C4-2B (cell line): ENCODE measurements around the gene CA12.
A peak's percentile ranks its signal among the peaks of the same experiment; 100 is the strongest.

Experiments
- H3K27ac ChIP-seq: fragments of 450-650 bp; 2 replicates; pipeline ENCODE4 v1.5.1; 2017
- CTCF ChIP-seq: fragments of 450-650 bp; conservative IDR thresholded peaks from 2 replicates; pipeline ENCODE4 v1.5.1; 2017; ENCODE audit warnings: mild to moderate bottlenecking
- ZFX ChIP-seq: fragments of 450-650 bp; IDR thresholded peaks from 2 replicates; pipeline ENCODE4 v1.6.1; 2017

CA12 gene

DNA sequence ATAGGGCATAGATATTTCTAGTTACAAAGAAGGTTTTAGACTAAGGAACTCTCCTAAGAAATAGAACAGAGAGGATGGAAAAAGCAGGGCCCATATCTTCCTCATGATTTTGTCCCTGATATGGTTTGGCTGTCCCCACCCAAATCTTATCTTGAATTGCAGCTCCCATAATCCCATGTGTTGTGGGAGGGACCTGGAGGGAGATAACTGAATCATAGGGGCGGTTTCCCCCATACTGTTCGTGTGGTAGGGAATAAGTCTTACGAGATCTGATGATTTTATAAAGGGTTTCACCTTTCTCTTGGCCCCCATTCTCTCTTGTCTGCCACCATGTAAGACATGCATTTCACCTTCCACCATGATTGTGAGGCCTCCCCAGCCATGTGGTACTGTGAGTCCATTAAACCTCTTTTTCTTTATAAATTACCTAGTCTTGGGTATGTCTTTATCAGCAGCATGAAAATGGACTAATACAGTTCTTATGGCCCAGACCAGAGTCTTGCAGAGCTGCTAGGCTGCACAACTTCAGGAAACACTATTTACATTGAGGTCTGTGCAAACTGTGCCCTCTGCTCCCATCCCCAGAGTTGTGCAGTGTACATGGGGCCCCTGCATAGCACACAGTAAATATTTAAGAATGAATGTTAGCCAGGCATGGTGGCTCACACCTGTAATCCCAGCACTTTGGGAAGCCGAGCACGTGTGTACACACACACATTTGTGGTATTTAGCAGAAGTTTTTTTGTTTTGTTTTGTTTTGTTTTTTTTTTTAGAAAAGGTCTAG is 20.3 kb upstream of the CA12 start:
- no peak for TF ChIP-seq CTCF
- TF ChIP-seq ZFX = no peak
- peak overlapping the region; percentile 28; the same call in 1 of the 2 replicates for H3K27ac ChIP-seq

- no peak overlapping the region for H3K27ac ChIP-seq
- TF ChIP-seq ZFX = no peak
- TF ChIP-seq CTCF = no peak
Measured at GRCh38 chr15:63401078-63401477, 19.4 kb upstream of the CA12 start.

GRCh38 chr15:63398456-63398855 is 16.8 kb upstream of the CA12 start:
- TF ChIP-seq CTCF (no peak), ZFX (no peak)
- H3K27ac ChIP-seq = no peak overlapping the region

DNA sequence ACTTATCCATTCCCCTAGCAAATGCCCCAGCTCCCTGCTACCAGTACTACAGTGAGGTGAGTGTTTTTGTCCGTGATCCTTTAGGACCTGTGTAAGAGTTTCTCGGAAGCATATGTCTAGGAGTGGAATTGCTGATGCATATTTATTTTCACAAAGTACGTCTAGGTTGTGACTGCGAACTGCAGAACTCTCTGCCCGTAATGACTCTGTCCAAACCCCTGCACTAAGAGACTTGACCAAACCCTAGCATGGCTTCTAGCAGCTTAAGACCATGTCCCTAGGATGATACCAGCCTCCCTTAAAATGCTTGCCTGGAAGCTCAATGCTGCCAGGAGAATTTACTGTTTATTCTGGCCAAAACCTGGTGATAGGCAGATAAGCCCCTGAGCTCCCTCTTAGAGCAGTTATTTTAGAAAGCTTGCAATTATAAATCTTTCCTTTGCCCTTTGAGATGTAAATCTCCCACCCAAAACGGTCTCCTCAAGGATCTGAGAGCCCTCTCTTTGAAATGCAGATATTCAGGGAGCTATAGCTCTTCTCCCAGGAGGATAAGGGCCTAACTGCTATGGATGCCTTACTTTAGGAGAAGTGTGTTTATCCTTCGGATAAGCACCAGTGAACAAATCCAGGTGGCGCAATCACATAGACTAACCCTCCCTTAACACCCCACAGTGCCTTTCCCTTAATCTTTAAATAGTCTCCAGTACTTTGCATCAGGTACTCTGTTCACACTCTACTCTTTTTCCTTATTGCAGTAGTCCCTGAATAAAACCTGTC is 14.7 kb upstream of the CA12 start:
- no peak overlapping the region for H3K27ac ChIP-seq
- TF ChIP-seq ZFX (no peak), CTCF (no peak)

GRCh38 chr15:63395730-63396151 is 14.1 kb upstream of the CA12 start:
- TF ChIP-seq ZFX = no peak
- no peak for TF ChIP-seq CTCF
- no peak overlapping the region; the same call in 1 of the 2 replicates for H3K27ac ChIP-seq

- no peak overlapping the region; the same call in 1 of the 2 replicates for H3K27ac ChIP-seq
Measured at GRCh38 chr15:63392361-63393009, 10.8 kb upstream of the CA12 start.

More at GRCh38 chr15:63392361-63393009, 10.8 kb upstream of the CA12 start:
- TF ChIP-seq CTCF = no peak
- no peak for TF ChIP-seq ZFX
